NT2/D1 (cell line): ENCODE data around the gene DDX39B.

ENCODE experiments used
- SUZ12 ChIP-seq: IDR thresholded peaks from 2 replicates; pipeline ENCODE4 v1.6.1; 2011; ENCODE audit not compliant: insufficient read length, insufficient read depth; ENCODE audit errors: extremely low read depth
- YY1 ChIP-seq: IDR thresholded peaks from 2 replicates; pipeline ENCODE4 v1.6.1; 2011; ENCODE audit not compliant: insufficient read length, insufficient read depth
- ZNF274 ChIP-seq: IDR thresholded peaks from 2 replicates; pipeline ENCODE4 v1.6.1; 2011; ENCODE audit warnings: mild to moderate bottlenecking, low read depth, low read length

- TF ChIP-seq YY1 (no peak), SUZ12 (no peak), ZNF274 (no peak)
Measured at GRCh38 chr6:31531771-31532643, 9.8 kb downstream of the DDX39B start.
